Placental pericyte (primary cell): ENCODE measurements around the gene CTSE. TPM values are rescaled to one million over a fixed set of nuclear protein-coding genes. Genes with fewer than 3 reads are reported as not detected.

Source experiments
- total RNA-seq: library from RNA; depleted of rRNA; stranded (reverse); fragments of >200 nt; gene quantifications from 2 replicates; pipeline ENCODE4 v1.2.3, GENCODE V29; 2012

The CTSE gene
- total RNA-seq, result not detected in 2 replicates

DNA sequence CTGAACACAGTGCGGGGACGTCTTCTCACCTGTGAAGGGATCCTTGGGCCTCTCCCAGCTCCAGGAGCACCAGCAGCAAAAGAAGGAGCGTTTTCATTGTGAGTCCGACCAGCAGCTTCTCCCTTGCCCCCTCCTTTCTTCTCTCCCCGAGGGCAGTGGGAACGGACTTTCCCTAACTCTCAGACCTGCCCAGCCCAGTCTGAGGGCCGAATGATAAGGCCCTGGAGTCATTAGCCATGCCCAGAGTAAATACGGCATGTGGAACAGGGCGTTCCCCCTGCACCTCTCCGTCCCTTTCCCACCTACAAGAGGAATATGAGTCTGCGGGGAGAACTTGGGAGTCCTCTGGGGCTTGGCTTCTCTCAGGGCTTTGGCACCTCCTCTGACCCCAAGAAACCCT is at the start of gene CTSE:
CTSE (minus strand) TSS at position 201 of the 400 bp plus-strand sequence; CDS start at position 97, 104 bp downstream.

DNA sequence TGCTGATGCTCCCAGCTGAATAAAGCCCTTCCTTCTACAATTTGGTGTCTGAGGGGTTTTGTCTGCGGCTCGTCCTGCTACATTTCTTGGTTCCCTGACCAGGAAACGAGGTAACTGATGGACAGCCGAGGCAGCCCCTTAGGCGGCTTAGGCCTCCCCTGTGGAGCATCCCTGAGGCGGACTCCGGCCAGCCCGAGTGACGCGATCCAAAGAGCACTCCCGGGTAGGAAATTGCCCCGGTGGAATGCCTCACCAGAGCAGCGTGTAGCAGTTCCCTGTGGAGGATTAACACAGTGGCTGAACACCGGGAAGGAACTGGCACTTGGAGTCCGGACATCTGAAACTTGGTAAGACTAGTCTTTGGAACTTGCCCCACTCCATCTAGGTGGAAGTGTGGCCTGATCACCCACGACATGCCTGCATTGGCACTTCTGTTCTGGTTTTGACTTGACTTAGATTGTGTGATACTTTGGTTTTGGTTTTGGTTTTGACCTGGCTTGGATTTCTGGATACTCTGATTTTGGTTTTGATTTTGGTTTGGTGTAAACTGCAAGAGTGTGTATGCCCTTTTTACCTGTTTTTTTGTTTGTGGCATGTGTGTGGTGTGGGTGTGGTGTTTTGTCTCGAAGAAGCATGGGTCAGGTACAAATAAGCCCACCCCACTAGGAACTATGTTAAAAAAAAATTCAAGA is 29.4 kb upstream of the CTSE start, which contains the start of gene RHEX:
RHEX (plus strand) TSS at position 255 of the 692 bp plus-strand sequence. CDS start 44,656 bp downstream, outside the sequence.

DNA sequence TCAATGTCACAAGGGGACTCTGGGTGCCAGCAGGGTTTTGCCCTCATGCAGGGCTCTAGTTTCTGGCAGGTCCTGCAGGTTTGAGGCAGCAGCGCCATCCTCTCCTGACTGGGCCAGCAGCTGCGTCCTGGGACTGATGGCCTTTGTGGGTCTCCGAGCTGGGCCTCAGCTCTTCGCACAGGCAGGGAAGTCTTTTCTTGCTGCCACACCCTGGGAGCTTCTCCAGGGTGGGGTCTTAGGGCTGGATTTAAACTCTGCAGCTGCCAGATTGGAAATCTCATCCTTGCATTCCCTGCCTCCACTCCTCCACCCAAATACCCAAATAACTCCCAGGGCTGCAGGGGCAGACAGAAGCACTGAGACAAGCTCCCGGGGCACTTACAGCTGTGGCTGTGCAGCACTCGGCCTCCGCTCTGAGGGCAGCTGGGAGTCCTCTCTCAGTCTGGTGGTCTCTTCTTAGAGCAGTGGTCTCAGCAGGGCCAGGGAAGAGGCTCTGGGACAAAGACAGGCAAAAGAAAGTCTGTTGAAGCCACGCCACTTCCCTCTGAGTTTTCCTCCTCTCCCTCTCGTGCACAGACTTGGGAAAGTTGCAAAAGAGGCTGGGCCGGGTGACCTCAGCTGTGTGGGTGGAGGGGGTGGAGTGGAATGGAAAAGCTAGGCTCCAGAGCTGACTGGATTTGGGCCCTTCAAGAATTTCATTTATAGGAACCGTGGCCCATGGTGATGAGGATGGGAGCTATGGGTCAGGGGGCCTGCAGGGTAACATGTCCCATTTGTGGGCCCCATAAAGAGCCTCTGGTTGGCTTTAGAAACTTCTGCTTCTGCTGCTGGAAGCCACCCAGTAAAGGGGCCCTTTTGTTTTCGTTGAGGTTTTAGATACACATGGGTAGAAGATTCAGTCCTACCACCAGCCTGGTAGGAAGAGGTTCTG is 20.6 kb downstream of the CTSE start, which contains the start of gene RAB7B:
RAB7B (minus strand) TSS at position 525 of the 931 bp plus-strand sequence. CDS start 9,260 bp downstream, outside the sequence.

Other genes with a start within 250 kb of the CTSE start
- 15.3 and 18.4 TPM in 2 replicates for gene RAB29, start 248.4 kb downstream of the CTSE start, total RNA-seq
- gene SLC41A1, start 210.7 kb downstream of the CTSE start, total RNA-seq, result 17.0 and 21.2 TPM in 2 replicates
- not detected in 2 replicates for gene PM20D1, start 173.8 kb downstream of the CTSE start, total RNA-seq
- not detected in 2 replicates for gene SLC26A9, start 80.4 kb downstream of the CTSE start, total RNA-seq
- 0.66 and 2.4 TPM in 2 replicates for gene RAB7B, start 20.5 kb downstream of the CTSE start, total RNA-seq
- not detected in 2 replicates for gene RHEX, start 29.3 kb upstream of the CTSE start, total RNA-seq
- not detected in 2 replicates for gene AVPR1B, start 93.5 kb upstream of the CTSE start, total RNA-seq
- gene FAM72A, start 178.9 kb upstream of the CTSE start, total RNA-seq, result 3.1 and 7.3 TPM in 2 replicates
- 42.2 and 87.9 TPM in 2 replicates for gene SRGAP2, start 179.6 kb upstream of the CTSE start, total RNA-seq